Natural killer cell (primary cell): ENCODE data around the gene SURF1. TPM values are rescaled to one million over a fixed set of nuclear protein-coding genes. Genes with fewer than 3 reads are reported as not detected.

ENCODE experiments used
- ATAC-seq, 3 donors: fragments of 150-1000 bp in 2 of 3; fragments of 200-7000 bp in 1 of 3; cut with Tn5 transposase; 1 replicate in 1 of 3; 2 replicates in 2 of 3; pipeline ENCODE4 v1.10.0; 2021; ENCODE audit warnings: mild to moderate bottlenecking in 2 of 3, moderate library complexity in 2 of 3
- DNase-seq, 2 donors: peaks; one replicate each; pipeline versions ENCODE4 v3.0.0 to v3.0.0-alpha.2; 2013 to 2021; ENCODE audit warnings: mixed read lengths in 1 of 2
- H3K27ac ChIP-seq: one replicate; pipeline ENCODE4 v1.5.1; 2013; ENCODE audit warnings: mild to moderate bottlenecking, low read length
- H3K27me3 ChIP-seq: one replicate; pipeline ENCODE4 v1.6.1; 2013; ENCODE audit warnings: low read length; ENCODE audit not compliant: control insufficient read depth, insufficient read depth
- H3K36me3 ChIP-seq: one replicate; pipeline ENCODE4 v1.6.1; 2013; ENCODE audit warnings: low read length; ENCODE audit not compliant: control insufficient read depth, insufficient read depth
- H3K4me1 ChIP-seq: one replicate; pipeline ENCODE4 v1.6.1; 2013; ENCODE audit warnings: low read length; ENCODE audit not compliant: control insufficient read depth, insufficient read depth
- H3K4me3 ChIP-seq: one replicate; pipeline ENCODE4 v1.5.1; 2013; ENCODE audit warnings: low read length
- H3K9me3 ChIP-seq: one replicate; pipeline ENCODE4 v1.6.1; 2013; ENCODE audit warnings: low read length; ENCODE audit not compliant: control insufficient read depth, insufficient read depth
- H3K27ac Mint-ChIP-seq, 2 donors: one replicate each; pipeline ENCODE4 v1.8.0; 2022; ENCODE audit warnings: mild to moderate bottlenecking in 2 of 2, mixed read lengths in 2 of 2, moderate library complexity in 1 of 2
- H3K27me3 Mint-ChIP-seq, 2 donors: one replicate each; pipeline ENCODE4 v1.8.0; 2022; ENCODE audit warnings: low read depth in 2 of 2, mixed read lengths in 2 of 2
- H3K36me3 Mint-ChIP-seq: one replicate; pipeline ENCODE4 v1.8.0; 2022; ENCODE audit warnings: mixed read lengths
- H3K4me1 Mint-ChIP-seq, 2 donors: one replicate each; pipeline ENCODE4 v1.8.0; 2022; ENCODE audit warnings: mixed read lengths in 2 of 2
- H3K4me3 Mint-ChIP-seq: one replicate; pipeline ENCODE4 v1.8.0; 2022; ENCODE audit warnings: mild to moderate bottlenecking, moderate library complexity, mixed read lengths
- H3K9me3 Mint-ChIP-seq, 2 donors: one replicate each; pipeline ENCODE4 v1.8.0; 2022; ENCODE audit warnings: mixed read lengths in 2 of 2
- CTCF ChIP-seq: fragments of 200-600 bp; IDR thresholded peaks from one replicate; pipeline ENCODE4 v1.8.0; 2022; ENCODE audit warnings: antibody characterized with exemption
- WGBS: methylation state at CpG from one replicate; pipeline ENCODE4 v1.1.7; 2013; ENCODE audit warnings: missing lambda C conversion rate; ENCODE audit not compliant: insufficient coverage; 5-methylcytosine and 5-hydroxymethylcytosine counted together
- intact Hi-C: fragments of 100-400 bp; cut with micrococcal nuclease; formaldehyde crosslinking; loops from one replicate; pipeline ENCODE4 v1.14.2; 2022
- total RNA-seq, 4 donors: library from RNA; stranded (reverse); fragments of 120-200 nt in 1 of 4; gene quantifications; one replicate each; pipeline versions ENCODE4 v1.2.3 to v1.2.4, GENCODE V29; 2013 to 2022

The SURF1 gene
- total RNA-seq, 3 donors from 2014 or later (not counting 1 experiment from before 2014, with no cell fraction given), result 35.6 to 44.4 (median 37.2) TPM

- H3K27me3 Mint-ChIP-seq, result no peaks in the 10 kb centered on the region
- Histone ChIP-seq H3K36me3 (peaks cover 3% of the 10 kb centered on the region), H3K27me3 (no peaks in the 10 kb centered on the region), H3K27ac (no peak overlapping the region), H3K4me3 (no peak overlapping the region), H3K4me1 (no peaks in the 10 kb centered on the region), H3K9me3 (no peaks in the 10 kb centered on the region)
- intact Hi-C loops, result no loop called here
- H3K4me3 Mint-ChIP-seq, result no peak overlapping the region
- WGBS, result 84% methylated on average over 9 of the region's 9 CpGs
- no peaks in the 10 kb centered on the region for H3K4me1 Mint-ChIP-seq
- DNase-seq (no peak), ATAC-seq (no peak)
- no peaks in the 10 kb centered on the region for H3K36me3 Mint-ChIP-seq
- no peak for TF ChIP-seq CTCF
- no peak overlapping the region for H3K27ac Mint-ChIP-seq
- no peaks in the 10 kb centered on the region for H3K9me3 Mint-ChIP-seq
Observed at GRCh38 chr9:133397895-133398294, 41.6 kb upstream of the SURF1 start.

DNA sequence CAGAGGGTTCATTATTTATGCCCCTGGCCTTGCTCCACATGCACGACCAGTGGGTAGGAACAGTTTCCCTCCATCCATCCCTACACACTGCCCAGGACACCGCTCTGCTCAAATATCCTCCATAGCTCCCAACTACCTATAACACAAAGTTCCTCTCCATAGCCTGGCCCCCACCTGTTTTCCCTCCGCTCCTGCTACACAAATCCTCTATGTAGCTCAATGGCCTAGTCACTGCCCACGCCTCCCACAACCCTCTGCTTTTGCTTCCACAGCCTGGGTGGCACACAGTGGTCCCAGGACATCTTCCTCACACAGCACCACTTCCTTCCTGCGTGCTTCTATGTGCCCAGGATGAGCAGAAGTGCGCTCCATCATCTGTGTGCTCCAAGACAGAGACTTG is 41.1 kb upstream of the SURF1 start:
- H3K4me3 Mint-ChIP-seq, result no peak overlapping the region
- H3K9me3 ChIP-seq, result no peaks in the 10 kb centered on the region
- H3K27me3 ChIP-seq, result no peaks in the 10 kb centered on the region
- no peak overlapping the region for H3K27ac Mint-ChIP-seq
- 85% methylated on average over 6 of the region's 6 CpGs for WGBS
- H3K4me1 Mint-ChIP-seq, result no peaks in the 10 kb centered on the region
- peaks cover under 1% of the 10 kb centered on the region for H3K36me3 ChIP-seq
- H3K27me3 Mint-ChIP-seq, result peaks cover 0 to 1% of the 10 kb centered on the region in 2 donors
- no peaks in the 10 kb centered on the region for H3K9me3 Mint-ChIP-seq
- no peak for DNase-seq
- no peak for TF ChIP-seq CTCF
- H3K27ac ChIP-seq, result no peak overlapping the region
- no peak overlapping the region for H3K4me3 ChIP-seq
- intact Hi-C loops, result no loop called here
- no peaks in the 10 kb centered on the region for H3K4me1 ChIP-seq
- no peak for ATAC-seq
- H3K36me3 Mint-ChIP-seq, result no peaks in the 10 kb centered on the region

- H3K9me3 Mint-ChIP-seq, result no peaks in the 10 kb centered on the region
- no peak overlapping the region for H3K4me3 Mint-ChIP-seq
Observed at GRCh38 chr9:133396952-133397351, 40.7 kb upstream of the SURF1 start.

More at GRCh38 chr9:133396952-133397351, 40.7 kb upstream of the SURF1 start:
- Mint-ChIP-seq H3K27ac (no peak overlapping the region), H3K27me3 (peaks cover 0 to 4% of the 10 kb centered on the region in 2 donors), H3K4me1 (no peaks in the 10 kb centered on the region), H3K36me3 (no peaks in the 10 kb centered on the region)
- no peak for DNase-seq
- H3K27ac ChIP-seq, result no peak overlapping the region
- TF ChIP-seq CTCF, result no peak
- no peaks in the 10 kb centered on the region for H3K4me1 ChIP-seq
- no peak overlapping the region for H3K4me3 ChIP-seq
- H3K27me3 ChIP-seq, result no peaks in the 10 kb centered on the region
- no peaks in the 10 kb centered on the region for H3K9me3 ChIP-seq
- intact Hi-C loops, result no loop called here
- WGBS, result 58% methylated on average over 14 of the region's 14 CpGs
- ATAC-seq, result no peak
- H3K36me3 ChIP-seq, result no peaks in the 10 kb centered on the region
